Measurements from ENCODE around the gene DEFB115.

DNA sequence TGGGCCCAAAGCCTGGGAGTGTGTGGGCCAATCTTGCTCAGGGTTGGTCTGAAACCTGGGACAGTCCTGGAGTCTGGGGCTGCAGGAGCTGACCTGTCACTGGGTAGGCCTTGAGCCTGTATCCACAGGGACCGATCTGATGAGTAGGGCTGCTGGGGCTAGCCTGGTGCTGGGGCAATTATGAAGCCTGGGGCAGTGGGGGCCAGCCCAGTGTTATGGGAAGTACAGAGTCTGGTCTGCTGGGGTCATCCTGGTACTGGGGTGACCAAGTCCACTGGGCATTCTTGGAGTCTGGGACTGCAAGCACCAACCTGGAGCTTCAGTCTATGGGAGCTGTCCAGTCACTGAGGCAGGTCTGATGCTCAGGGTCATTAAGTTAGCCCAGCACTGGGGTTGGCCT is 20.7 kb downstream of the DEFB115 start:
- no peak for TF ChIP-seq POLR2A (IDR thresholded peaks at IDR 0.05)
- TF ChIP-seq, protein P1, sequence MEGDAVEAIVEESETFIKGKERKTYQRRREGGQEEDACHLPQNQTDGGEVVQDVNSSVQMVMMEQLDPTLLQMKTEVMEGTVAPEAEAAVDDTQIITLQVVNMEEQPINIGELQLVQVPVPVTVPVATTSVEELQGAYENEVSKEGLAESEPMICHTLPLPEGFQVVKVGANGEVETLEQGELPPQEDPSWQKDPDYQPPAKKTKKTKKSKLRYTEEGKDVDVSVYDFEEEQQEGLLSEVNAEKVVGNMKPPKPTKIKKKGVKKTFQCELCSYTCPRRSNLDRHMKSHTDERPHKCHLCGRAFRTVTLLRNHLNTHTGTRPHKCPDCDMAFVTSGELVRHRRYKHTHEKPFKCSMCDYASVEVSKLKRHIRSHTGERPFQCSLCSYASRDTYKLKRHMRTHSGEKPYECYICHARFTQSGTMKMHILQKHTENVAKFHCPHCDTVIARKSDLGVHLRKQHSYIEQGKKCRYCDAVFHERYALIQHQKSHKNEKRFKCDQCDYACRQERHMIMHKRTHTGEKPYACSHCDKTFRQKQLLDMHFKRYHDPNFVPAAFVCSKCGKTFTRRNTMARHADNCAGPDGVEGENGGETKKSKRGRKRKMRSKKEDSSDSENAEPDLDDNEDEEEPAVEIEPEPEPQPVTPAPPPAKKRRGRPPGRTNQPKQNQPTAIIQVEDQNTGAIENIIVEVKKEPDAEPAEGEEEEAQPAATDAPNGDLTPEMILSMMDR (IDR thresholded peaks at IDR 0.05) = no peak
